Nephron (organoid): ENCODE data around the gene RALB.

Source experiments
- H3K27ac Mint-ChIP-seq, 3 experiments: 2 replicates each; pipeline ENCODE4 v1.8.0; 2020; ENCODE audit warnings: mixed read lengths in 3 of 3, mild to moderate bottlenecking in 2 of 3, moderate library complexity in 1 of 3
- H3K27me3 Mint-ChIP-seq: 2 replicates; pipeline ENCODE4 v1.8.0; 2021; ENCODE audit warnings: low read depth, mild to moderate bottlenecking, moderate library complexity, mixed read lengths
- H3K36me3 Mint-ChIP-seq: 2 replicates; pipeline ENCODE4 v1.8.0; 2020; ENCODE audit warnings: low read depth, mixed read lengths
- H3K4me1 Mint-ChIP-seq: 2 replicates; pipeline ENCODE4 v1.8.0; 2020; ENCODE audit warnings: mixed read lengths
- H3K4me3 Mint-ChIP-seq, 3 experiments: 2 replicates each; pipeline ENCODE4 v1.8.0; 2020; ENCODE audit warnings: mild to moderate bottlenecking in 3 of 3, mixed read lengths in 3 of 3, moderate library complexity in 2 of 3
- H3K9me3 Mint-ChIP-seq: 2 replicates; pipeline ENCODE4 v1.8.0; 2020; ENCODE audit warnings: mixed read lengths
- TF ChIP-seq, protein P1 (sequence below), 3 experiments: fragments of 200-600 bp; sonication (generic); IDR thresholded peaks; one replicate each; pipeline ENCODE4 v1.5.0; 2021; ENCODE audit warnings: antibody characterized with exemption in 3 of 3; ENCODE audit not compliant: unreplicated experiment in 3 of 3

The RALB gene

DNA sequence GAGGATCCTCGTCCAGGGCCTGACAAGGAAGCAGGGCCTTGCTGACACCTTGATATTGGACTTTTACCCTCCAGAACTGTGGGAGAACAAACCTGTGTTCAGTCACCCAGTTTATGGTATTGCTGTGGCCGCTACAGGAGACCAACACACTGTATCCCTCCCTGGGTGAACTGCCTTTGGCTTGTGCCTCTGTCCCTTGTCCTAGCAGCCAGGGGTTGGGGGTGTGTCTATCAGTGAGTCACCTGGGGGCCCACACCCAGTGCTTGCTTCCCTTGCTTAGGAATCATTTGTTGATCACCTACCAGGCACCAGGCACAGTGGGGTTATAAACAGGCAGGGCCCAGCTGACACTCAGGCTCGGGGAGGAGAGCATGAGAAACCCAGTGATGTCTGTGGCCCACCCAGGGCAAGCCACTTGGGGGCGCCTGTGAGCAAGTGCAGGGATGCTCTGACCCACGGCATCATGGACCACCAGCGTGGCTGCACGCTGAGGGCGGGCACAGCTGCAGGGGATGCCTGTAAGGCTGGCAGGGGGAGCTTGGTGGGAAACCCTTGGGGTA lies 46.5 kb upstream of the RALB start:
- H3K4me3 Mint-ChIP-seq = no peak overlapping the region
- no peak overlapping the region for H3K27ac Mint-ChIP-seq
- TF ChIP-seq, protein P1, sequence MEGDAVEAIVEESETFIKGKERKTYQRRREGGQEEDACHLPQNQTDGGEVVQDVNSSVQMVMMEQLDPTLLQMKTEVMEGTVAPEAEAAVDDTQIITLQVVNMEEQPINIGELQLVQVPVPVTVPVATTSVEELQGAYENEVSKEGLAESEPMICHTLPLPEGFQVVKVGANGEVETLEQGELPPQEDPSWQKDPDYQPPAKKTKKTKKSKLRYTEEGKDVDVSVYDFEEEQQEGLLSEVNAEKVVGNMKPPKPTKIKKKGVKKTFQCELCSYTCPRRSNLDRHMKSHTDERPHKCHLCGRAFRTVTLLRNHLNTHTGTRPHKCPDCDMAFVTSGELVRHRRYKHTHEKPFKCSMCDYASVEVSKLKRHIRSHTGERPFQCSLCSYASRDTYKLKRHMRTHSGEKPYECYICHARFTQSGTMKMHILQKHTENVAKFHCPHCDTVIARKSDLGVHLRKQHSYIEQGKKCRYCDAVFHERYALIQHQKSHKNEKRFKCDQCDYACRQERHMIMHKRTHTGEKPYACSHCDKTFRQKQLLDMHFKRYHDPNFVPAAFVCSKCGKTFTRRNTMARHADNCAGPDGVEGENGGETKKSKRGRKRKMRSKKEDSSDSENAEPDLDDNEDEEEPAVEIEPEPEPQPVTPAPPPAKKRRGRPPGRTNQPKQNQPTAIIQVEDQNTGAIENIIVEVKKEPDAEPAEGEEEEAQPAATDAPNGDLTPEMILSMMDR (IDR thresholded peaks at IDR 0.05; ENCODE audit: unreplicated experiment in 3 of 3) = peak in 1 of 3 experiments; percentile 31
- peaks cover 4% of the 10 kb centered on the region for H3K4me1 Mint-ChIP-seq
- H3K9me3 Mint-ChIP-seq = no peaks in the 10 kb centered on the region
- no peaks in the 10 kb centered on the region for H3K36me3 Mint-ChIP-seq
- H3K27me3 Mint-ChIP-seq = no peaks in the 10 kb centered on the region

DNA sequence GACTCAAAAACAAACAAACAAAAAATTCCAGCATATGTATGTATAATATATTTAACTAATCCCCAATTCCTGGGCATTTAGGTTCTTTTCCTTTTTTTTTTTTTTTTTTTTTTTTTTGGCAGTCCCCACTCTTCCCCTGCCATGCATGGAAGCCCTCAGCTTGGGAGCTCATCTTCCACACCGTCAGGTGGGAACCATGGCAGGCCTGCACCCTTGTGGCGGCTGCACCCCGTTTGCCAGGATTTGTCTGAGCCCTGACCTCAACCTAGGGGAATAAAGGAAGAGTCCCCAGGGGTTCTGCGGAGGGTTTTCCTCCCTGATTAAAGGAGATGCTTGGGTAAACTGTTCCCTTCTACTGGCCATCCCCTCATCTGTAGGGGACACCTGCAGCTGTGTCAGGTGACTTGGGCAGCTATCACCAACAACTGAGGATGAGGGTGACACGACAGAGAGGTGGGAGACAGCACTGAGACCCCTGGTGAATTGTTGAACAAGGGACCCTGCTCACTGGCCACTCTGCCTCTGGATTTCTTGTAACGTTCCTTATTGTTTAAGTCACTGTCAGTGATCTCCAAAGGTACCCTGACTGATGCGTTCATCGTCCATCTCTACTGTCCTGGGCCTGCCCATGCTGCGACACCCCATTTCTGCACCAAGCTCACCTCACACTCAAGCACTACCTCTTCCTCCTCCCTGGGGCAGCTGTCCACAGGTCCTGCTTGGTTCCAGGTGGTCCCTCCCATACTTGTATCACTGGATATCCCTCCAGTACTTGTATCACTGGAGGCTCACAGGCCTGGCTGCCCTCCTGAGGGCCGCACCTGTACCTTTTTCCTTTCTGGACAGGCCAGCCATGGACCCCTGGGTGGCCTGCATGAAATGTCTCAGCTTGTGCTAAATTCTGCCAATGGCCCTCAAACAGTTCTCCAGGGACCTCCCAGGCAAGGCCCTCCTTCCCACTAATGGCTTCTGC lies 44.0 kb upstream of the RALB start:
- Mint-ChIP-seq H3K36me3 (no peaks in the 10 kb centered on the region), H3K4me3 (no peak overlapping the region), H3K27ac (no peak overlapping the region), H3K27me3 (no peaks in the 10 kb centered on the region), H3K9me3 (no peaks in the 10 kb centered on the region), H3K4me1 (no peaks in the 10 kb centered on the region)
- TF ChIP-seq, protein P1 (IDR thresholded peaks at IDR 0.05; ENCODE audit: unreplicated experiment in 3 of 3) = no peak

DNA sequence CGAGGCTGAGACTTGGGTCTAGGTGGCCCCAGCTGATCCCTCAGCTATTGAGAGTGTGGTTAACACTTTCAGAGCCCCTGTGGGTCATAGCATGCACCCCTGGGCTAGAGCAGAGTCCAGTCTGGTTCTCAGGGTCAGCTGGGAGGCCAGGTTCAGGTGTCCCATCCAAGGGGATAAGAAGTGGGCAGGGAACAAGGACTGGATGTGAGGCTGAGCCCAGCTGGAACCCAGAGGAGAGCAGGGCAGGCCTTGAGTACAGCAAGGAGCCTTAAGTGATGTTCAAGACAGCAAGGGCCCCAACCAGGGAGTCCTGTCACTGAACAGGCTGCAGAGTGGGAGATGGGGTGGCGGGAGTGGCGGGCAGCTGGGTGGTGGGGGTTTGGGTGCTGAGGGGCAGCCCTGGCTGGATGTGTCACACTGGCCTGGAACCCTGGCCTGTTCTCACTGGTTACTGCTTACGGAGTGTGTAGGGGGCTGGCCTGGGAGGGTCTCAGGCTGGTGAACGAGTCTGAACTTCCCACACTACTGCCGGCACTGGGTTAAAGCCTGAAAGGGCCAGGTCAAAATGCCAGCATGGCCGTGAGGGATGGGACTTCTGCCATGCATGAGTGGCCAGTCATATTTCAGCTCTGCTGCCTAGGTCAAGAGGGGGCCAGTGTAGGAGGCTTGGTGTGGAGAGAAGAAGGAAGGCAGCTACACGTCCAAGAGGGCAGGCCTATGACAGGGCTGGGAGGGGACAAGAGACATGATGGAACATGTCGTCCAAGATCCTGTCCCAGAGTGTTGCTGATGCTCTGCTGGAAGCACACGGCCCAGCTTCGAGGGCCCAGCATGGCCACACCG lies 43.0 kb upstream of the RALB start:
- H3K9me3 Mint-ChIP-seq = no peaks in the 10 kb centered on the region
- no peak overlapping the region for H3K4me3 Mint-ChIP-seq
- H3K36me3 Mint-ChIP-seq = no peaks in the 10 kb centered on the region
- no peak overlapping the region for H3K27ac Mint-ChIP-seq
- no peaks in the 10 kb centered on the region for H3K4me1 Mint-ChIP-seq
- no peaks in the 10 kb centered on the region for H3K27me3 Mint-ChIP-seq
- TF ChIP-seq, protein P1 (IDR thresholded peaks at IDR 0.05; ENCODE audit: unreplicated experiment in 3 of 3) = no peak

DNA sequence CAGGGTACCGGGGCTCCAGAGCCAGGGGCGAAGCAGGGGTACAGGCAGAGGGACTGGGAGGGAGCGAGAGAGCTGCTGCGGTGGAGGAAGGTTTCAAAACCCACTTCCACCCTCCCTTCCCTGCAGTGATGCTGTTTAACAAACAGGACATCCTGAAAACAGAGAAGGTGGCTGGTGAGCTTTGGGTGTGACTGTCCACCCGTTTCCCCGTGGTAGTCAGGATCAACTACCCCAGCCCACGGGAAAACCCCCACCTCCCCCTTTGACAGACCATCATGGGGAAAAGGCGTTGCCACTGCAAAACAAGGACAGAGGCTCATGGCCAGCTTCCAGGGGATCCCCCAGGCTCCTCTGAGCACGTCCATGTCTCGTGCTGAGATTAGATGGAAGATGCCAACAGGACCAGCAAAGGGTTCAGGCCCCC lies 42.4 kb upstream of the RALB start:
- TF ChIP-seq, protein P1 (IDR thresholded peaks at IDR 0.05; ENCODE audit: unreplicated experiment in 3 of 3) = no peak
- H3K36me3 Mint-ChIP-seq = no peaks in the 10 kb centered on the region

DNA sequence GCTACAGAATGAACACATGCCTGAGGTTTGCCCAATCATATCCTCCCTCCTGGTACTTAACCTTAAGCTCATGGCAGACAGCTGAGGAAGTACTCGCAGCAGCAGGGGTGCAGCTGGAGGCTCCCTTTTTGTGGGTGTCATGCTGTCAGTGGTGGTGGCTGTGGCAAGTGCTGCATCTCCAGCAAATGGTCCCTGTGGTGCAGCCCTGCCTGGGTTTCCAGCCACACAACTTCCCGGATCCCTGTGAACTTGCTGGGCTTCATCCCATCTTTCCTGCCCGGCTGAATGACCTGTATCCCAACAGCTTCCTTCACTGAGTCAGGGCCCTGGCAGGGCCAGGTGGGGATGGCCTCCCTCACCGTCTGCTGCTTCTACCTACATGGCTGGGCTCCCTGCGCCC lies 34.5 kb upstream of the RALB start:
- no peak overlapping the region for H3K27ac Mint-ChIP-seq
- H3K27me3 Mint-ChIP-seq = peaks cover 13% of the 10 kb centered on the region
- peaks cover 56% of the 10 kb centered on the region for H3K36me3 Mint-ChIP-seq
- peaks cover 33% of the 10 kb centered on the region for H3K9me3 Mint-ChIP-seq
- H3K4me3 Mint-ChIP-seq = no peak overlapping the region
- TF ChIP-seq, protein P1 (IDR thresholded peaks at IDR 0.05; ENCODE audit: unreplicated experiment in 3 of 3) = no peak
- peaks cover 15% of the 10 kb centered on the region for H3K4me1 Mint-ChIP-seq

More for the DNA sequence above, 42.4 kb upstream of the RALB start:
- Mint-ChIP-seq H3K27me3 (no peaks in the 10 kb centered on the region), H3K9me3 (no peaks in the 10 kb centered on the region), H3K4me3 (no peak overlapping the region), H3K4me1 (no peaks in the 10 kb centered on the region), H3K27ac (no peak overlapping the region)
